Vagina (tissue), 2 donors: Measurements from ENCODE around the gene GLB1L2.

Source experiments
- POLR2A ChIP-seq, 2 donors: fragments of 450-650 bp; IDR thresholded peaks; one replicate each; pipeline ENCODE4 v1.6.1; 2017; ENCODE audit warnings: antibody characterized with exemption in 2 of 2, mild to moderate bottlenecking in 2 of 2, moderate library complexity in 2 of 2
- POLR2AphosphoS5 ChIP-seq, 2 donors: sonication (generic); formaldehyde crosslinking; IDR thresholded peaks; one replicate each; pipeline ENCODE4 v1.9.0; 2017; ENCODE audit warnings: antibody characterized with exemption in 2 of 2, mild to moderate bottlenecking in 2 of 2, low read depth in 1 of 2; ENCODE audit not compliant: insufficient read depth in 1 of 2
- TF ChIP-seq, protein P1 (sequence below), 3 experiments: fragments of 450-650 bp in 2 of 3; fragments of 200-600 bp in 1 of 3; sonication (generic) in 1 of 3; IDR thresholded peaks; one replicate each; pipeline ENCODE4 v1.5.1; 2017 to 2019; ENCODE audit warnings: antibody characterized with exemption in 3 of 3, mild to moderate bottlenecking in 2 of 3, moderate library complexity in 2 of 3

DNA sequence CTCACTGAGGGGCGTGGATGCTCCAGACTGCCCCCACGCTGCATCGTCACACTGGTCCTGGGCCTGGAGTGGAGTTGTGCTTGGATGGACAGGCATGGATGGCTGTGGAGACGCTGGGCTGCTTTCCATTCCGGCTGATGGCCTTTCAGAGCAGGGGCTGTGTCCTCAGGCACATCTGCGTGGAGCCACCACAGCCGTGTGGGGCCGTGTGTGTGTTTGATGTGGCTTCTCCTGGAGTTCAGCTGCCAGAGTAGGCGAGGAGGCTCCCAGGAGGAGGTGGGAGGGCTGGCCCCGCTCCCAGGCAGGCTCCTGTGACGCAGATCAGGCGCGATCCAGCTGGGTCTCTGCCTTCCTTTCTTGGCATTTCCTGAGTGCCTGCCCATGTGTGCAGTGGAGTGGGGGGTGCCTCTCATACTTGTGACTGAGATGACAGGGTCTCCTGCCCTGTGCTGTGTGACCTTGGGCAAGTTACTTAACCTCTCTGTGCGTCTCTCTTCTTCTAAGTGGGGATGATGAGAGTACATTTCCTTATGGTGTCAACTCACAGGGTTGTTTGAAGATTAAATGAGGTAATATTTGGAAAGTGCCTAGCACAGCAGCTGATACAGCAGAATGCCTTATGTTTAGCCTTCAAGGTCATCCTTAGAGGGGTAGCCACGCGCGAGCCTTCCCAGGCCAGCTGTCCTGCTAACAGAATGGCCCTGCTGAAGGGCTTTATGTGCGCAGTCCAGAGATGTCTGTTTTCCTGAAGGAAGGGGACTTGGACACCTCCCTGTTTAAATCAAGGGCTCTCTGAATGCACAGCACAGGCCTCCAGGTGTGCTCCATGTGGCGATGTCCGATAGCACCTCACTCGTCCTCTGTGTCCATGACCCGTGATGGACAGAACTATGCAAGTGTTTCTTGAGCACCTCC is 33.5 kb downstream of the GLB1L2 start:
- TF ChIP-seq, protein P1, sequence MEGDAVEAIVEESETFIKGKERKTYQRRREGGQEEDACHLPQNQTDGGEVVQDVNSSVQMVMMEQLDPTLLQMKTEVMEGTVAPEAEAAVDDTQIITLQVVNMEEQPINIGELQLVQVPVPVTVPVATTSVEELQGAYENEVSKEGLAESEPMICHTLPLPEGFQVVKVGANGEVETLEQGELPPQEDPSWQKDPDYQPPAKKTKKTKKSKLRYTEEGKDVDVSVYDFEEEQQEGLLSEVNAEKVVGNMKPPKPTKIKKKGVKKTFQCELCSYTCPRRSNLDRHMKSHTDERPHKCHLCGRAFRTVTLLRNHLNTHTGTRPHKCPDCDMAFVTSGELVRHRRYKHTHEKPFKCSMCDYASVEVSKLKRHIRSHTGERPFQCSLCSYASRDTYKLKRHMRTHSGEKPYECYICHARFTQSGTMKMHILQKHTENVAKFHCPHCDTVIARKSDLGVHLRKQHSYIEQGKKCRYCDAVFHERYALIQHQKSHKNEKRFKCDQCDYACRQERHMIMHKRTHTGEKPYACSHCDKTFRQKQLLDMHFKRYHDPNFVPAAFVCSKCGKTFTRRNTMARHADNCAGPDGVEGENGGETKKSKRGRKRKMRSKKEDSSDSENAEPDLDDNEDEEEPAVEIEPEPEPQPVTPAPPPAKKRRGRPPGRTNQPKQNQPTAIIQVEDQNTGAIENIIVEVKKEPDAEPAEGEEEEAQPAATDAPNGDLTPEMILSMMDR (IDR thresholded peaks at IDR 0.05), result no peak
- no peak for TF ChIP-seq POLR2AphosphoS5 (IDR thresholded peaks at IDR 0.05; ENCODE audit: insufficient read depth in 1 of 2, low read depth in 1 of 2)
- no peak for TF ChIP-seq POLR2A (IDR thresholded peaks at IDR 0.05)
